Measurements from ENCODE around the gene SF3B1.

GRCh38 chr2:197348721-197349360, 86.0 kb downstream of the SF3B1 start:
- TF ChIP-seq CHD2 (IDR thresholded peaks at IDR 0.05; ENCODE audit: low read length, partially characterized antibody) (no peak), PBX3 (IDR thresholded peaks at IDR 0.05) (no peak), SMC3 (IDR thresholded peaks at IDR 0.05) (no peak), MAX (IDR thresholded peaks at IDR 0.05) (no peak), BHLHE40 (IDR thresholded peaks at IDR 0.05; ENCODE audit: low read depth, low read length) (no peak), CHD4 (IDR thresholded peaks at IDR 0.05; ENCODE audit: borderline replicate concordance) (no peak), POLR2A (IDR thresholded peaks at IDR 0.05; ENCODE audit: low read length) (no peak)
- TF ChIP-seq, protein P1, sequence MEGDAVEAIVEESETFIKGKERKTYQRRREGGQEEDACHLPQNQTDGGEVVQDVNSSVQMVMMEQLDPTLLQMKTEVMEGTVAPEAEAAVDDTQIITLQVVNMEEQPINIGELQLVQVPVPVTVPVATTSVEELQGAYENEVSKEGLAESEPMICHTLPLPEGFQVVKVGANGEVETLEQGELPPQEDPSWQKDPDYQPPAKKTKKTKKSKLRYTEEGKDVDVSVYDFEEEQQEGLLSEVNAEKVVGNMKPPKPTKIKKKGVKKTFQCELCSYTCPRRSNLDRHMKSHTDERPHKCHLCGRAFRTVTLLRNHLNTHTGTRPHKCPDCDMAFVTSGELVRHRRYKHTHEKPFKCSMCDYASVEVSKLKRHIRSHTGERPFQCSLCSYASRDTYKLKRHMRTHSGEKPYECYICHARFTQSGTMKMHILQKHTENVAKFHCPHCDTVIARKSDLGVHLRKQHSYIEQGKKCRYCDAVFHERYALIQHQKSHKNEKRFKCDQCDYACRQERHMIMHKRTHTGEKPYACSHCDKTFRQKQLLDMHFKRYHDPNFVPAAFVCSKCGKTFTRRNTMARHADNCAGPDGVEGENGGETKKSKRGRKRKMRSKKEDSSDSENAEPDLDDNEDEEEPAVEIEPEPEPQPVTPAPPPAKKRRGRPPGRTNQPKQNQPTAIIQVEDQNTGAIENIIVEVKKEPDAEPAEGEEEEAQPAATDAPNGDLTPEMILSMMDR (IDR thresholded peaks at IDR 0.05): no peak

Measured in A549 (cell line).